Measurements from ENCODE around the gene BPIFB2.

DNA sequence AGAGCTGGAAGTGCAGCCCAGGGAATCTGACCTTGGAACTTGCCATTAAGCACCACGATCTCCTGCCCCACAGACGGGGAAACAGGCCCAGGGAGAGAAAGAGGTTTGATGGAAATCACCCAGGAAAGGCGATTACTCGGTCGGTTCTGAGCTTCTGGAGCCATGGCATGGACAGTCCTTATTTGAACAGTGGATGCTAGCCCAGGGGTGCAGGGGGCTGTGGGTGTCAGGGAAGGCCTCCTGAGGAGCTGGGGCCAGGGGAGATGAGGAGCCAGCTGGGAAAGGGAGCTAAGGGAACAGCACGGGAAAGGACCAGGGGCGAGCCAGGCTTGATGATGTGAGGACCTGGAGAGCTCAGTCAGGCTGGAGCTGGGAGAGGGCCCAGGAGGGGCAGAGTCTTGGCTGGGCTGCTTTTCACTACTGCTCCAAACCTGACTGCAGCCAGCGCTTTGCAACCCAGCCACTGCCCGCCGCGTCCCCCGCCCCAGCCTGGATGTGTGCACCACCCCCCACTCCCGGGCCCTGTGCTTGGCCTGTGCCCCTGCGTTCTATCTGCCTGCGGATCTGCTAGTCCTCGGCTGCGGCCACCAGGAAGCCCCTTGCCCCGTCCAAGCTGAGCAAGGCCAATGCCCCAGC, 21.1 kb upstream of the BPIFB2 start:
- TF ChIP-seq, protein P1, sequence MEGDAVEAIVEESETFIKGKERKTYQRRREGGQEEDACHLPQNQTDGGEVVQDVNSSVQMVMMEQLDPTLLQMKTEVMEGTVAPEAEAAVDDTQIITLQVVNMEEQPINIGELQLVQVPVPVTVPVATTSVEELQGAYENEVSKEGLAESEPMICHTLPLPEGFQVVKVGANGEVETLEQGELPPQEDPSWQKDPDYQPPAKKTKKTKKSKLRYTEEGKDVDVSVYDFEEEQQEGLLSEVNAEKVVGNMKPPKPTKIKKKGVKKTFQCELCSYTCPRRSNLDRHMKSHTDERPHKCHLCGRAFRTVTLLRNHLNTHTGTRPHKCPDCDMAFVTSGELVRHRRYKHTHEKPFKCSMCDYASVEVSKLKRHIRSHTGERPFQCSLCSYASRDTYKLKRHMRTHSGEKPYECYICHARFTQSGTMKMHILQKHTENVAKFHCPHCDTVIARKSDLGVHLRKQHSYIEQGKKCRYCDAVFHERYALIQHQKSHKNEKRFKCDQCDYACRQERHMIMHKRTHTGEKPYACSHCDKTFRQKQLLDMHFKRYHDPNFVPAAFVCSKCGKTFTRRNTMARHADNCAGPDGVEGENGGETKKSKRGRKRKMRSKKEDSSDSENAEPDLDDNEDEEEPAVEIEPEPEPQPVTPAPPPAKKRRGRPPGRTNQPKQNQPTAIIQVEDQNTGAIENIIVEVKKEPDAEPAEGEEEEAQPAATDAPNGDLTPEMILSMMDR (IDR thresholded peaks at IDR 0.05) = no peak
- no peak for TF ChIP-seq POLR2A (IDR thresholded peaks at IDR 0.05)

Measured in thyroid gland (tissue), 4 donors.